HepG2 (cell line): Measurements from ENCODE around the gene CNNM3. TPM values are rescaled to one million over a fixed set of nuclear protein-coding genes. Genes with fewer than 3 reads are reported as not detected.
A peak's percentile ranks its signal among the peaks of the same experiment; 100 is the strongest.

ENCODE experiments used
- ARNT ChIP-seq: fragments of 450-650 bp; IDR thresholded peaks from 2 replicates; pipeline ENCODE4 v1.6.1; 2017
- ATM ChIP-seq: fragments of 450-650 bp; IDR thresholded peaks from 2 replicates; pipeline ENCODE4 v1.7.1; 2017; ENCODE audit warnings: mild to moderate bottlenecking, borderline replicate concordance
- KLF15 ChIP-seq: sonication (generic); formaldehyde crosslinking; IDR thresholded peaks from 2 replicates; pipeline ENCODE4 v1.8.1; 2023; ENCODE audit warnings: borderline replicate concordance, mild to moderate bottlenecking, inconsistent platforms, missing genetic modification reagents, mixed read lengths
- MEF2D ChIP-seq: sonication (generic); formaldehyde crosslinking; IDR thresholded peaks from 2 replicates; pipeline ENCODE4 v1.5.1; 2020; ENCODE audit warnings: mild to moderate bottlenecking, missing genetic modification reagents
- NFE2 ChIP-seq: sonication (generic); formaldehyde crosslinking; IDR thresholded peaks from 2 replicates; pipeline ENCODE4 v1.4.0; 2020; ENCODE audit warnings: missing genetic modification reagents
- RELA ChIP-seq: sonication (generic); formaldehyde crosslinking; IDR thresholded peaks from 2 replicates; pipeline ENCODE4 v1.4.0; 2020; ENCODE audit warnings: missing genetic modification reagents
- RFX5 ChIP-seq: IDR thresholded peaks from 2 replicates; pipeline ENCODE4 v1.6.1; 2011; ENCODE audit warnings: low read depth, low read length, improper control_type of control experiment
- SETDB1 ChIP-seq: sonication (generic); formaldehyde crosslinking; IDR thresholded peaks from 2 replicates; pipeline ENCODE4 v1.5.1; 2020; ENCODE audit warnings: missing genetic modification reagents, mild to moderate bottlenecking, borderline replicate concordance
- ZNF180 ChIP-seq: sonication (generic); formaldehyde crosslinking; IDR thresholded peaks from 2 replicates; pipeline ENCODE4 v1.4.0; 2020; ENCODE audit warnings: low read depth, missing genetic modification reagents, borderline replicate concordance
- ZNF567 ChIP-seq: sonication (generic); formaldehyde crosslinking; IDR thresholded peaks from 2 replicates; pipeline ENCODE4 v1.8.1; 2023; ENCODE audit warnings: mild to moderate bottlenecking, missing genetic modification reagents, borderline replicate concordance
- ZNF746 ChIP-seq: sonication (generic); formaldehyde crosslinking; IDR thresholded peaks from 2 replicates; pipeline ENCODE4 v1.8.0; 2022; ENCODE audit warnings: mild to moderate bottlenecking, missing genetic modification reagents
- ZNF792 ChIP-seq: IDR thresholded peaks from 2 replicates; pipeline ENCODE4 v1.6.1; 2016
- polyA plus RNA-seq, 8 experiments: library from polyadenylated mRNA; depleted of rRNA in 3 of 8; stranded (reverse) in 7 of 8; unstranded in 1 of 8; fragments of >200 nt; fragmentation: Illumina TruSeq in 4 of 8; extraction: Trizol in 4 of 8; gene quantifications; 2 replicates each; pipeline versions ENCODE4 v1.2.1 to v1.2.3, GENCODE V29; 2011 to 2016; ENCODE audit warnings: low read depth in 4 of 8, missing spikeins in 1 of 8, mixed read lengths in 1 of 8; ENCODE audit not compliant: insufficient read depth in 1 of 8
- total RNA-seq, 5 experiments: library from RNA; depleted of rRNA; stranded (reverse); fragments of >200 nt; fragmentation: Illumina TruSeq; extraction: Trizol; gene quantifications; 2 replicates each; pipeline ENCODE4 v1.2.3, GENCODE V29; 2016; ENCODE audit warnings: low read depth in 1 of 5
- TF ChIP-seq, protein P1 (sequence below): IDR thresholded peaks from 2 replicates; pipeline ENCODE4 v1.6.1; 2016; ENCODE audit warnings: mild to moderate bottlenecking, missing biosample characterization, missing genetic modification reagents
- TF ChIP-seq, protein P2 (sequence below): sonication (generic); formaldehyde crosslinking; IDR thresholded peaks from 2 replicates; pipeline ENCODE4 v1.8.1; 2023; ENCODE audit warnings: mild to moderate bottlenecking, missing genetic modification reagents
- TF ChIP-seq, protein P3 (sequence below): sonication (generic); formaldehyde crosslinking; IDR thresholded peaks from 2 replicates; pipeline ENCODE4 v1.8.0; 2022; ENCODE audit warnings: mild to moderate bottlenecking, missing genetic modification reagents, moderate library complexity
- TF ChIP-seq, protein P4 (sequence below): sonication (generic); formaldehyde crosslinking; IDR thresholded peaks from 2 replicates; pipeline ENCODE4 v1.4.0; 2020; ENCODE audit warnings: missing genetic modification reagents, borderline replicate concordance
- TF ChIP-seq, protein P5 (sequence below): sonication (generic); formaldehyde crosslinking; IDR thresholded peaks from 2 replicates; pipeline ENCODE4 v1.4.0; 2020; ENCODE audit warnings: missing genetic modification reagents
- TF ChIP-seq, protein P6 (sequence below): sonication (generic); formaldehyde crosslinking; IDR thresholded peaks from 2 replicates; pipeline ENCODE4 v1.4.0; 2020; ENCODE audit warnings: mild to moderate bottlenecking, missing genetic modification reagents
- TF ChIP-seq, protein P7 (sequence below): sonication (generic); formaldehyde crosslinking; IDR thresholded peaks from 2 replicates; pipeline ENCODE4 v1.9.0; 2021; ENCODE audit warnings: missing genetic modification reagents, mild to moderate bottlenecking, borderline replicate concordance
- TF ChIP-seq, protein P8 (sequence below): sonication (generic); formaldehyde crosslinking; IDR thresholded peaks from 2 replicates; pipeline ENCODE4 v1.4.0; 2020; ENCODE audit warnings: mild to moderate bottlenecking, missing genetic modification reagents

Gene CNNM3
- total and polyA plus RNA-seq, 2 of the 13 experiments (the other 11 are each of a cell fraction or from before 2014, with no cell fraction given) = 21.2 to 27.9 TPM

DNA sequence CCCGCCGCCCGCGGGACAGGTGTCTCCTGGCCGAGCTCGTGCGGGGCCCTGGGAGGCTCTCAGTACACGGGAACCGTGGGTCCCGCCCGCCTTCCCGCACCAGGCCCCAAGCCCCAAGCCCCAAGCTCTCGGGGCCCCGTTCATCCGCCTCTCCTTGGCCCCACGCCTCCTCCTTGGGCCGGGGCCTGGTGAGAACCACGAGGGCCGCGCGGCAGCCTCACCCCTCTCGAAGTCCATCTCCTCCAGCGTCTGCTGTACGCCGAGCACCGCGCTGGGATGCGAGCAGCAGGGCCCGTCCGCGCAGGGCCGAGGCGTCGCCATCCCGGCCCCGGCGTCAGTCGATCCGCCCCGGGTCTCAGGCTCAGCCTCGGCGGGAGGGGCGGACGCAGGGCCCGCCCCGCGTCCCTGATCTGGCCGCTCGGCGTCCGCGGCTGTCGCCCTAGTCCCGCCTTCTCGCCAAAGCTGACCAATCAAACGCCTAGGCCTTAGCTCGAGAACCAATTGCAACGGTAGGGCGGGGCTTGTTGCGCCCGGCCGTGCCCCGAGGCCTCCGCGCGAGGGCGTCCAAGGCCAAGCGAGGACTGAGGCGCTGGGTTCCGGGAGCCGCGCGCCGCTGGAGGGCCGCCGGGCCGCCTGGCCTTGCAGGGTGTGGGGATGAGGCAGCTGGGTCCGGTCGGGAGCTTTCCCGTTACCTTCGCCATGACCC, 41.8 kb downstream of the CNNM3 start, which contains the start of gene ANKRD39 (continued):
- TF ChIP-seq, protein P1, sequence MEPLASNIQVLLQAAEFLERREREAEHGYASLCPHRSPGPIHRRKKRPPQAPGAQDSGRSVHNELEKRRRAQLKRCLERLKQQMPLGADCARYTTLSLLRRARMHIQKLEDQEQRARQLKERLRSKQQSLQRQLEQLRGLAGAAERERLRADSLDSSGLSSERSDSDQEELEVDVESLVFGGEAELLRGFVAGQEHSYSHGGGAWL (CRISPR knock-in tag) = peak; percentile 81; the same call in 1 of the 2 replicates
- TF ChIP-seq, protein P2, sequence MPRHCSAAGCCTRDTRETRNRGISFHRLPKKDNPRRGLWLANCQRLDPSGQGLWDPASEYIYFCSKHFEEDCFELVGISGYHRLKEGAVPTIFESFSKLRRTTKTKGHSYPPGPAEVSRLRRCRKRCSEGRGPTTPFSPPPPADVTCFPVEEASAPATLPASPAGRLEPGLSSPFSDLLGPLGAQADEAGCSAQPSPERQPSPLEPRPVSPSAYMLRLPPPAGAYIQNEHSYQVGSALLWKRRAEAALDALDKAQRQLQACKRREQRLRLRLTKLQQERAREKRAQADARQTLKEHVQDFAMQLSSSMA (CRISPR knock-in tag) = 0 out of 2 replicates have a peak, but pooled peaks have one; percentile 56
- TF ChIP-seq ZNF792 (CRISPR knock-in tag) (peak; percentile 57; the same call in 1 of the 2 replicates), ZNF180 (peak; percentile 37; the same call in 1 of the 2 replicates), ARNT (no peak), RELA (CRISPR knock-in tag) (peak; percentile 91), ZNF746 (CRISPR knock-in tag) (peak; percentile 83; the same call in 1 of the 2 replicates), RFX5 (peak; percentile 58; the same call in 1 of the 2 replicates), MEF2D (CRISPR knock-in tag) (no peak), NFE2 (no peak), SETDB1 (CRISPR knock-in tag) (no peak), KLF15 (CRISPR knock-in tag) (no peak), ATM (no peak), ZNF567 (CRISPR knock-in tag) (peak; percentile 44; the same call in 1 of the 2 replicates)
- TF ChIP-seq, protein P3, sequence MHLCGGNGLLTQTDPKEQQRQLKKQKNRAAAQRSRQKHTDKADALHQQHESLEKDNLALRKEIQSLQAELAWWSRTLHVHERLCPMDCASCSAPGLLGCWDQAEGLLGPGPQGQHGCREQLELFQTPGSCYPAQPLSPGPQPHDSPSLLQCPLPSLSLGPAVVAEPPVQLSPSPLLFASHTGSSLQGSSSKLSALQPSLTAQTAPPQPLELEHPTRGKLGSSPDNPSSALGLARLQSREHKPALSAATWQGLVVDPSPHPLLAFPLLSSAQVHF = no peak; the same call in 1 of the 2 replicates
- TF ChIP-seq, protein P4, sequence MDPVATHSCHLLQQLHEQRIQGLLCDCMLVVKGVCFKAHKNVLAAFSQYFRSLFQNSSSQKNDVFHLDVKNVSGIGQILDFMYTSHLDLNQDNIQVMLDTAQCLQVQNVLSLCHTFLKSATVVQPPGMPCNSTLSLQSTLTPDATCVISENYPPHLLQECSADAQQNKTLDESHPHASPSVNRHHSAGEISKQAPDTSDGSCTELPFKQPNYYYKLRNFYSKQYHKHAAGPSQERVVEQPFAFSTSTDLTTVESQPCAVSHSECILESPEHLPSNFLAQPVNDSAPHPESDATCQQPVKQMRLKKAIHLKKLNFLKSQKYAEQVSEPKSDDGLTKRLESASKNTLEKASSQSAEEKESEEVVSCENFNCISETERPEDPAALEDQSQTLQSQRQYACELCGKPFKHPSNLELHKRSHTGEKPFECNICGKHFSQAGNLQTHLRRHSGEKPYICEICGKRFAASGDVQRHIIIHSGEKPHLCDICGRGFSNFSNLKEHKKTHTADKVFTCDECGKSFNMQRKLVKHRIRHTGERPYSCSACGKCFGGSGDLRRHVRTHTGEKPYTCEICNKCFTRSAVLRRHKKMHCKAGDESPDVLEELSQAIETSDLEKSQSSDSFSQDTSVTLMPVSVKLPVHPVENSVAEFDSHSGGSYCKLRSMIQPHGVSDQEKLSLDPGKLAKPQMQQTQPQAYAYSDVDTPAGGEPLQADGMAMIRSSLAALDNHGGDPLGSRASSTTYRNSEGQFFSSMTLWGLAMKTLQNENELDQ (CRISPR knock-in tag) = no peak
- TF ChIP-seq, protein P5, sequence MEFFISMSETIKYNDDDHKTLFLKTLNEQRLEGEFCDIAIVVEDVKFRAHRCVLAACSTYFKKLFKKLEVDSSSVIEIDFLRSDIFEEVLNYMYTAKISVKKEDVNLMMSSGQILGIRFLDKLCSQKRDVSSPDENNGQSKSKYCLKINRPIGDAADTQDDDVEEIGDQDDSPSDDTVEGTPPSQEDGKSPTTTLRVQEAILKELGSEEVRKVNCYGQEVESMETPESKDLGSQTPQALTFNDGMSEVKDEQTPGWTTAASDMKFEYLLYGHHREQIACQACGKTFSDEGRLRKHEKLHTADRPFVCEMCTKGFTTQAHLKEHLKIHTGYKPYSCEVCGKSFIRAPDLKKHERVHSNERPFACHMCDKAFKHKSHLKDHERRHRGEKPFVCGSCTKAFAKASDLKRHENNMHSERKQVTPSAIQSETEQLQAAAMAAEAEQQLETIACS (CRISPR knock-in tag) = no peak; the same call in 1 of the 2 replicates
- TF ChIP-seq, protein P6, sequence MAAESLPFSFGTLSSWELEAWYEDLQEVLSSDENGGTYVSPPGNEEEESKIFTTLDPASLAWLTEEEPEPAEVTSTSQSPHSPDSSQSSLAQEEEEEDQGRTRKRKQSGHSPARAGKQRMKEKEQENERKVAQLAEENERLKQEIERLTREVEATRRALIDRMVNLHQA = no peak
- TF ChIP-seq, protein P7, sequence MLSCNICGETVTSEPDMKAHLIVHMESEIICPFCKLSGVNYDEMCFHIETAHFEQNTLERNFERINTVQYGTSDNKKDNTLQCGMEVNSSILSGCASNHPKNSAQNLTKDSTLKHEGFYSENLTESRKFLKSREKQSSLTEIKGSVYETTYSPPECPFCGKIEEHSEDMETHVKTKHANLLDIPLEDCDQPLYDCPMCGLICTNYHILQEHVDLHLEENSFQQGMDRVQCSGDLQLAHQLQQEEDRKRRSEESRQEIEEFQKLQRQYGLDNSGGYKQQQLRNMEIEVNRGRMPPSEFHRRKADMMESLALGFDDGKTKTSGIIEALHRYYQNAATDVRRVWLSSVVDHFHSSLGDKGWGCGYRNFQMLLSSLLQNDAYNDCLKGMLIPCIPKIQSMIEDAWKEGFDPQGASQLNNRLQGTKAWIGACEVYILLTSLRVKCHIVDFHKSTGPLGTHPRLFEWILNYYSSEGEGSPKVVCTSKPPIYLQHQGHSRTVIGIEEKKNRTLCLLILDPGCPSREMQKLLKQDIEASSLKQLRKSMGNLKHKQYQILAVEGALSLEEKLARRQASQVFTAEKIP = no peak
- TF ChIP-seq, protein P8, sequence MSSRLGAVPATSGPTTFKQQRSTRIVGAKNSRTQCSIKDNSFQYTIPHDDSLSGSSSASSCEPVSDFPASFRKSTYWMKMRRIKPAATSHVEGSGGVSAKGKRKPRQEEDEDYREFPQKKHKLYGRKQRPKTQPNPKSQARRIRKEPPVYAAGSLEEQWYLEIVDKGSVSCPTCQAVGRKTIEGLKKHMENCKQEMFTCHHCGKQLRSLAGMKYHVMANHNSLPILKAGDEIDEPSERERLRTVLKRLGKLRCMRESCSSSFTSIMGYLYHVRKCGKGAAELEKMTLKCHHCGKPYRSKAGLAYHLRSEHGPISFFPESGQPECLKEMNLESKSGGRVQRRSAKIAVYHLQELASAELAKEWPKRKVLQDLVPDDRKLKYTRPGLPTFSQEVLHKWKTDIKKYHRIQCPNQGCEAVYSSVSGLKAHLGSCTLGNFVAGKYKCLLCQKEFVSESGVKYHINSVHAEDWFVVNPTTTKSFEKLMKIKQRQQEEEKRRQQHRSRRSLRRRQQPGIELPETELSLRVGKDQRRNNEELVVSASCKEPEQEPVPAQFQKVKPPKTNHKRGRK (CRISPR knock-in tag) = no peak
